A673 (cell line): ENCODE results near the gene C6.

Source experiments
- CTCF ChIP-seq: fragments of 300-800, 200-600 bp; sonication (generic); conservative IDR thresholded peaks from 2 replicates; pipeline ENCODE4 v1.5.1; 2017; ENCODE audit warnings: low read depth, mild to moderate bottlenecking, antibody characterized with exemption, low read length, moderate library complexity, mixed read lengths
- EZH2 ChIP-seq: fragments of 200-600 bp; sonication (generic); IDR thresholded peaks from 2 replicates; pipeline ENCODE4 v1.6.1; 2017; ENCODE audit warnings: borderline replicate concordance, low read depth, mild to moderate bottlenecking, mixed read lengths, antibody characterized with exemption, low read length; ENCODE audit not compliant: poor library complexity, severe bottlenecking

GRCh38 chr5:41247135-41247534 lies 33.8 kb upstream of the C6 start:
- TF ChIP-seq EZH2: no peak
- TF ChIP-seq CTCF: no peak
